T-cell (primary cell): ENCODE data around the gene GCK. TPM values are rescaled to one million over a fixed set of nuclear protein-coding genes. Genes with fewer than 3 reads are reported as not detected.
"Not testable (repeated sequence)": the region's sequence is repeated elsewhere in the genome, so short reads cannot be mapped to it uniquely, and the experiment has no call there.

ENCODE experiments used
- ATAC-seq, 4 experiments: fragments of 200-7000 bp in 3 of 4; fragments of 150-1000 bp in 1 of 4; cut with Tn5 transposase; replicated peaks in 1 of 4; 1 replicate in 3 of 4; 2 replicates in 1 of 4; pipeline ENCODE4 v1.10.0; 2021; ENCODE audit warnings: moderate library complexity in 3 of 4, mild to moderate bottlenecking in 2 of 4, moderate number of reproducible peaks in 1 of 4
- CTCF ChIA-PET, 2 donors: fragments of 300-600 bp; sonication (Branson Sonifier 250); formaldehyde crosslinking; loops; one replicate each; lab custom pipeline; 2022; ENCODE audit warnings: antibody characterized with exemption in 2 of 2; lab: Charles Lee
- POLR2A ChIA-PET, 2 donors: fragments of 300-600 bp; sonication (Branson Sonifier 250); formaldehyde crosslinking; loops; one replicate each; lab custom pipeline; 2022; ENCODE audit warnings: antibody characterized with exemption in 2 of 2; lab: Charles Lee
- DNase-seq, 35 experiments: peaks; one replicate each; pipeline versions ENCODE4 v3.0.0 to v3.0.0-alpha.2; 2013 to 2023
- H3K27ac ChIP-seq: one replicate; pipeline ENCODE4 v1.5.1; 2013; ENCODE audit warnings: low read length
- H3K27me3 ChIP-seq, 2 experiments: replicated peaks in 1 of 2; 1 replicate in 1 of 2; 2 replicates in 1 of 2; pipeline versions ENCODE4 v1.6.1 to v1.7.0; 2013; ENCODE audit warnings: low read length in 1 of 2, mixed read lengths in 1 of 2; ENCODE audit not compliant: control insufficient read depth in 2 of 2, insufficient read depth in 2 of 2; ENCODE audit errors: extremely low read depth in 1 of 2
- H3K36me3 ChIP-seq, 2 donors: 1 replicate in 1 of 2; 2 replicates in 1 of 2; pipeline versions ENCODE4 v1.6.1 to v1.7.0; 2013; ENCODE audit warnings: low read length in 1 of 2; ENCODE audit not compliant: control insufficient read depth in 2 of 2, insufficient read depth in 1 of 2; ENCODE audit errors: extremely low read depth in 1 of 2
- H3K4me1 ChIP-seq, 2 experiments: 1 replicate in 1 of 2; 2 replicates in 1 of 2; pipeline versions ENCODE4 v1.6.1 to v1.7.0; 2013; ENCODE audit warnings: low read length in 2 of 2, mixed read lengths in 1 of 2; ENCODE audit not compliant: insufficient read depth in 2 of 2, control insufficient read depth in 1 of 2; ENCODE audit errors: extremely low read depth in 1 of 2
- H3K4me3 ChIP-seq, 2 donors: 1 replicate in 1 of 2; 2 replicates in 1 of 2; pipeline versions ENCODE4 v1.5.1 to v1.7.0; 2013; ENCODE audit warnings: mild to moderate bottlenecking in 2 of 2, low read length in 1 of 2, moderate library complexity in 1 of 2; ENCODE audit not compliant: control insufficient read depth in 1 of 2; ENCODE audit errors: extremely low read depth in 1 of 2
- H3K9me3 ChIP-seq: 2 replicates; pipeline ENCODE4 v1.7.0; 2013
- H3K27ac Mint-ChIP-seq, 2 donors: one replicate each; pipeline ENCODE4 v1.8.0; 2020 to 2021; ENCODE audit warnings: mild to moderate bottlenecking in 2 of 2, mixed read lengths in 2 of 2
- H3K27me3 Mint-ChIP-seq, 2 donors: one replicate each; pipeline ENCODE4 v1.8.0; 2021 to 2022; ENCODE audit warnings: mixed read lengths in 2 of 2
- H3K36me3 Mint-ChIP-seq: one replicate; pipeline ENCODE4 v1.8.0; 2021; ENCODE audit warnings: mixed read lengths
- H3K4me1 Mint-ChIP-seq, 3 donors: one replicate each; pipeline ENCODE4 v1.8.0; 2020 to 2022; ENCODE audit warnings: mixed read lengths in 3 of 3, mild to moderate bottlenecking in 1 of 3
- H3K4me3 Mint-ChIP-seq, 3 donors: one replicate each; pipeline ENCODE4 v1.8.0; 2020 to 2022; ENCODE audit warnings: mild to moderate bottlenecking in 3 of 3, mixed read lengths in 3 of 3, moderate library complexity in 3 of 3
- H3K9me3 Mint-ChIP-seq, 3 donors: one replicate each; pipeline ENCODE4 v1.8.0; 2020 to 2022; ENCODE audit warnings: mixed read lengths in 3 of 3
- WGBS: methylation state at CpG from one replicate; pipeline ENCODE4 v1.1.5; 2013; ENCODE audit warnings: missing lambda C conversion rate; ENCODE audit not compliant: insufficient coverage; 5-methylcytosine and 5-hydroxymethylcytosine counted together
- total RNA-seq, 35 experiments: library from RNA in 6 of 35; stranded (reverse) in 6 of 35; fragments of 120-200 nt in 1 of 35; gene quantifications; one replicate each; pipeline versions ENCODE4 v1.2.1 to v1.2.4 and lab custom pipeline; 2013 to 2026

Gene GCK
- total RNA-seq, 5 donors from 2014 or later (not counting 1 experiment from before 2014, with no cell fraction given) = 0.28 to 0.82 (median 0.43) TPM; not detected in 1

GRCh38 chr7:44171901-44172300, 17.3 kb downstream of the GCK start:
- H3K27ac Mint-ChIP-seq, ATAC-seq, H3K36me3 ChIP-seq, H3K4me3 ChIP-seq, CTCF ChIA-PET, H3K9me3 Mint-ChIP-seq, H3K27ac ChIP-seq, H3K9me3 ChIP-seq, DNase-seq, H3K4me1 Mint-ChIP-seq, H3K4me1 ChIP-seq, H3K36me3 Mint-ChIP-seq, H3K4me3 Mint-ChIP-seq: not testable (repeated sequence)
- H3K27me3 Mint-ChIP-seq = peaks cover 12 to 18% of the 10 kb centered on the region in 2 donors
- POLR2A ChIA-PET = interaction anchor here in 1 of 2 donors (0.6 to 0.7 kb wide), 2 partner anchors 15 to 823 kb away, joined by 4 to 6 read pairs; no protein-coding TSS in a partner anchor
- peaks cover 0 to 20% of the 10 kb centered on the region in 2 experiments for H3K27me3 ChIP-seq
- 94% methylated on average over 3 of the region's 9 CpGs for WGBS

GRCh38 chr7:44167920-44168319, 21.3 kb downstream of the GCK start:
- Mint-ChIP-seq H3K4me3 (no peak overlapping the region), H3K27me3 (peaks cover 0 to 1% of the 10 kb centered on the region in 2 donors), H3K27ac (no peak overlapping the region), H3K9me3 (peaks cover 0 to 3% (median 0%) of the 10 kb centered on the region in 3 donors), H3K4me1 (peaks cover 0 to 7% (median 4%) of the 10 kb centered on the region in 3 donors), H3K36me3 (no peaks in the 10 kb centered on the region)
- Histone ChIP-seq H3K36me3 (no peaks in the 10 kb centered on the region), H3K9me3 (no peaks in the 10 kb centered on the region), H3K27ac (no peak overlapping the region), H3K4me1 (no peaks in the 10 kb centered on the region), H3K27me3 (peaks cover 0 to 4% of the 10 kb centered on the region in 2 experiments), H3K4me3 (no peak overlapping the region)
- POLR2A ChIA-PET = no interaction called here
- ATAC-seq (no peak), DNase-seq (no peak)
- CTCF ChIA-PET = no interaction called here

GRCh38 chr7:44163591-44163990, 25.6 kb downstream of the GCK start:
- peaks cover 0 to 7% (median 3%) of the 10 kb centered on the region in 3 donors for H3K4me1 Mint-ChIP-seq
- ChIA-PET CTCF (no interaction called here), POLR2A (no interaction called here)
- DNase-seq (no peak), ATAC-seq (no peak)
- Histone ChIP-seq H3K27ac (no peak overlapping the region), H3K9me3 (no peaks in the 10 kb centered on the region), H3K4me3 (no peak overlapping the region), H3K36me3 (no peaks in the 10 kb centered on the region), H3K4me1 (no peaks in the 10 kb centered on the region), H3K27me3 (peaks cover 0 to 11% of the 10 kb centered on the region in 2 experiments)
- H3K9me3 Mint-ChIP-seq = peaks cover 0 to 3% (median 0%) of the 10 kb centered on the region in 3 donors
- H3K27ac Mint-ChIP-seq = no peak overlapping the region
- peaks cover 0 to 7% of the 10 kb centered on the region in 2 donors for H3K27me3 Mint-ChIP-seq
- WGBS = no CpG with 5 or more reads among the region's 1 CpG
- H3K4me3 Mint-ChIP-seq = no peak overlapping the region
- no peaks in the 10 kb centered on the region for H3K36me3 Mint-ChIP-seq

- H3K27me3 ChIP-seq = peaks cover 0 to 16% of the 10 kb centered on the region in 2 experiments
- no peak overlapping the region for H3K4me3 ChIP-seq
- peaks cover 0 to 6% (median 2%) of the 10 kb centered on the region in 3 donors for H3K4me1 Mint-ChIP-seq
- POLR2A ChIA-PET = no interaction called here
- H3K9me3 Mint-ChIP-seq = peaks cover 0 to 3% (median 0%) of the 10 kb centered on the region in 3 donors
- H3K27me3 Mint-ChIP-seq = peaks cover 0 to 7% of the 10 kb centered on the region in 2 donors
- no peak overlapping the region for H3K27ac Mint-ChIP-seq
- no peaks in the 10 kb centered on the region for H3K36me3 ChIP-seq
- H3K36me3 Mint-ChIP-seq = no peaks in the 10 kb centered on the region
- WGBS = no CpG with 5 or more reads among the region's 1 CpG
- no peak overlapping the region for H3K27ac ChIP-seq
- no peak overlapping the region for H3K4me3 Mint-ChIP-seq
- CTCF ChIA-PET = no interaction called here
- H3K4me1 ChIP-seq = no peaks in the 10 kb centered on the region
- ATAC-seq (no peak), DNase-seq (no peak)
- no peaks in the 10 kb centered on the region for H3K9me3 ChIP-seq
Measured at GRCh38 chr7:44162785-44163395, 26.3 kb downstream of the GCK start.

GRCh38 chr7:44162179-44162578, 27.1 kb downstream of the GCK start:
- Mint-ChIP-seq H3K27ac (no peak overlapping the region), H3K27me3 (peaks cover 0 to 7% of the 10 kb centered on the region in 2 donors), H3K4me1 (no peaks in the 10 kb centered on the region), H3K4me3 (no peak overlapping the region), H3K36me3 (no peaks in the 10 kb centered on the region), H3K9me3 (peaks cover 0 to 3% (median 0%) of the 10 kb centered on the region in 3 donors)
- DNase-seq = no peak
- 97% methylated on average over 4 of the region's 4 CpGs for WGBS
- Histone ChIP-seq H3K4me3 (no peak overlapping the region), H3K9me3 (no peaks in the 10 kb centered on the region), H3K4me1 (no peaks in the 10 kb centered on the region), H3K27me3 (peaks cover 0 to 22% of the 10 kb centered on the region in 2 experiments), H3K27ac (no peak overlapping the region), H3K36me3 (no peaks in the 10 kb centered on the region)
- ChIA-PET CTCF (no interaction called here), POLR2A (no interaction called here)
- ATAC-seq = no peak

- 100% methylated on average over 2 of the region's 2 CpGs for WGBS
- ATAC-seq = no peak
- POLR2A ChIA-PET = interaction anchor here in 1 of 2 donors (0.6 kb wide), 1 partner anchor 80 kb away, joined by 3 read pairs; no protein-coding TSS in a partner anchor
- no peaks in the 10 kb centered on the region for H3K36me3 ChIP-seq
- Mint-ChIP-seq H3K4me3 (no peak overlapping the region), H3K36me3 (no peaks in the 10 kb centered on the region), H3K9me3 (peaks cover 0 to 3% (median 0%) of the 10 kb centered on the region in 3 donors), H3K27ac (no peak overlapping the region), H3K4me1 (no peaks in the 10 kb centered on the region), H3K27me3 (peaks cover 0 to 7% of the 10 kb centered on the region in 2 donors)
- H3K4me1 ChIP-seq = no peaks in the 10 kb centered on the region
- CTCF ChIA-PET = no interaction called here
- H3K4me3 ChIP-seq = no peak overlapping the region
- no peaks in the 10 kb centered on the region for H3K9me3 ChIP-seq
- no peak overlapping the region for H3K27ac ChIP-seq
- H3K27me3 ChIP-seq = peaks cover 0 to 22% of the 10 kb centered on the region in 2 experiments
- DNase-seq = no peak
Measured at GRCh38 chr7:44161371-44161770, 27.9 kb downstream of the GCK start.
